HepG2 (cell line): ENCODE data around the gene POFUT1. TPM values are rescaled to one million over a fixed set of nuclear protein-coding genes. Genes with fewer than 3 reads are reported as not detected.
A peak's percentile ranks its signal among the peaks of the same experiment; 100 is the strongest.

Experiments
- ETV5 ChIP-seq: IDR thresholded peaks from 2 replicates; pipeline ENCODE4 v1.6.1; 2018; ENCODE audit warnings: missing biosample characterization, missing genetic modification reagents, inconsistent platforms, borderline replicate concordance
- ETV6 ChIP-seq: sonication (generic); formaldehyde crosslinking; conservative IDR thresholded peaks from 2 replicates; pipeline ENCODE4 v1.4.0; 2020; ENCODE audit warnings: missing genetic modification reagents
- GPN1 ChIP-seq: sonication (generic); formaldehyde crosslinking; IDR thresholded peaks from 2 replicates; pipeline ENCODE4 v1.5.1; 2020; ENCODE audit warnings: missing genetic modification reagents, borderline replicate concordance
- HMG20A ChIP-seq: IDR thresholded peaks from 2 replicates; pipeline ENCODE4 v1.6.1; 2016; ENCODE audit warnings: borderline replicate concordance
- HNRNPL ChIP-seq: fragments of 200-400 bp; formaldehyde crosslinking; IDR thresholded peaks from 2 replicates; pipeline ENCODE4 v1.6.1; 2017; ENCODE audit warnings: mild to moderate bottlenecking, low read depth, low read length
- NPAS2 ChIP-seq: sonication (generic); formaldehyde crosslinking; IDR thresholded peaks from 2 replicates; pipeline ENCODE4 v1.8.0; 2022; ENCODE audit warnings: mild to moderate bottlenecking, missing genetic modification reagents, borderline replicate concordance
- ZNF503 ChIP-seq: sonication (generic); formaldehyde crosslinking; IDR thresholded peaks from 2 replicates; pipeline ENCODE4 v1.4.0; 2020; ENCODE audit warnings: missing genetic modification reagents
- ZNF547 ChIP-seq: sonication (generic); formaldehyde crosslinking; IDR thresholded peaks from 2 replicates; pipeline ENCODE4 v1.5.1; 2020; ENCODE audit warnings: mild to moderate bottlenecking, missing genetic modification reagents
- ZNF557 ChIP-seq: sonication (generic); formaldehyde crosslinking; IDR thresholded peaks from 2 replicates; pipeline ENCODE4 v1.4.0; 2020; ENCODE audit warnings: missing genetic modification reagents
- ZNF83 ChIP-seq: sonication (generic); formaldehyde crosslinking; IDR thresholded peaks from 2 replicates; pipeline ENCODE4 v1.4.0; 2020; ENCODE audit warnings: missing genetic modification reagents, mild to moderate bottlenecking, borderline replicate concordance
- polyA plus RNA-seq, 8 experiments: library from polyadenylated mRNA; depleted of rRNA in 3 of 8; stranded (reverse) in 7 of 8; unstranded in 1 of 8; fragments of >200 nt; fragmentation: Illumina TruSeq in 4 of 8; extraction: Trizol in 4 of 8; gene quantifications; 2 replicates each; pipeline versions ENCODE4 v1.2.1 to v1.2.3, GENCODE V29; 2011 to 2016; ENCODE audit warnings: low read depth in 4 of 8, missing spikeins in 1 of 8, mixed read lengths in 1 of 8; ENCODE audit not compliant: insufficient read depth in 1 of 8
- total RNA-seq, 5 experiments: library from RNA; depleted of rRNA; stranded (reverse); fragments of >200 nt; fragmentation: Illumina TruSeq; extraction: Trizol; gene quantifications; 2 replicates each; pipeline ENCODE4 v1.2.3, GENCODE V29; 2016; ENCODE audit warnings: low read depth in 1 of 5
- TF ChIP-seq, protein P1 (sequence below): sonication (generic); formaldehyde crosslinking; IDR thresholded peaks from 2 replicates; pipeline ENCODE4 v1.8.0; 2022; ENCODE audit warnings: mild to moderate bottlenecking, missing genetic modification reagents, borderline replicate concordance
- TF ChIP-seq, protein P2 (sequence below): IDR thresholded peaks from 2 replicates; pipeline ENCODE4 v1.6.1; 2012; ENCODE audit warnings: inconsistent platforms
- TF ChIP-seq, protein P3 (sequence below): sonication (generic); formaldehyde crosslinking; IDR thresholded peaks from 2 replicates; pipeline ENCODE4 v1.4.0; 2020; ENCODE audit warnings: missing genetic modification reagents

Gene POFUT1
- total and polyA plus RNA-seq, 2 of the 13 experiments (the other 11 are each of a cell fraction or from before 2014, with no cell fraction given), result 35.5 to 58.3 TPM

GRCh38 chr20:32277361-32278198 is 69.9 kb downstream of the POFUT1 start, which contains the start of gene KIF3B (continued):
- TF ChIP-seq, protein P1, sequence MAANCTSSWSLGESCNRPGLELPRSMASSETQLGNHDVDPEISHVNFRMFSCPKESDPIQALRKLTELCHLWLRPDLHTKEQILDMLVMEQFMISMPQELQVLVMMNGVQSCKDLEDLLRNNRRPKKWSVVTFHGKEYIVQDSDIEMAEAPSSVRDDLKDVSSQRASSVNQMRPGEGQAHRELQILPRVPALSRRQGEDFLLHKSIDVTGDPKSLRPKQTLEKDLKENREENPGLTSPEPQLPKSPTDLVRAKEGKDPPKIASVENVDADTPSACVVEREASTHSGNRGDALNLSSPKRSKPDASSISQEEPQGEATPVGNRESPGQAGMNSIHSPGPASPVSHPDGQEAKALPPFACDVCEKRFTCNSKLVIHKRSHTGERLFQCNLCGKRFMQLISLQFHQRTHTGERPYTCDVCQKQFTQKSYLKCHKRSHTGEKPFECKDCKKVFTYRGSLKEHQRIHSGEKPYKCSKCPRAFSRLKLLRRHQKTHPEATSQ (CRISPR knock-in tag), result peak; percentile 82; the same call in 1 of the 2 replicates
- TF ChIP-seq, protein P2, sequence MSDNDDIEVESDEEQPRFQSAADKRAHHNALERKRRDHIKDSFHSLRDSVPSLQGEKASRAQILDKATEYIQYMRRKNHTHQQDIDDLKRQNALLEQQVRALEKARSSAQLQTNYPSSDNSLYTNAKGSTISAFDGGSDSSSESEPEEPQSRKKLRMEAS, result peak; percentile 32; the same call in 1 of the 2 replicates
- TF ChIP-seq NPAS2 (CRISPR knock-in tag), result no peak
- TF ChIP-seq ZNF503 (CRISPR knock-in tag), result 0 out of 2 replicates have a peak, but pooled peaks have one; percentile 30
- TF ChIP-seq HMG20A (CRISPR knock-in tag), result no peak
- no peak for TF ChIP-seq GPN1 (CRISPR knock-in tag)
- TF ChIP-seq ZNF547, result peak; percentile 93; the same call in 1 of the 2 replicates
- peak; percentile 88 for TF ChIP-seq ETV5 (CRISPR knock-in tag)
- no peak for TF ChIP-seq HNRNPL
- peak; percentile 61; the same call in 1 of the 2 replicates for TF ChIP-seq ETV6 (CRISPR knock-in tag)
- TF ChIP-seq, protein P3, sequence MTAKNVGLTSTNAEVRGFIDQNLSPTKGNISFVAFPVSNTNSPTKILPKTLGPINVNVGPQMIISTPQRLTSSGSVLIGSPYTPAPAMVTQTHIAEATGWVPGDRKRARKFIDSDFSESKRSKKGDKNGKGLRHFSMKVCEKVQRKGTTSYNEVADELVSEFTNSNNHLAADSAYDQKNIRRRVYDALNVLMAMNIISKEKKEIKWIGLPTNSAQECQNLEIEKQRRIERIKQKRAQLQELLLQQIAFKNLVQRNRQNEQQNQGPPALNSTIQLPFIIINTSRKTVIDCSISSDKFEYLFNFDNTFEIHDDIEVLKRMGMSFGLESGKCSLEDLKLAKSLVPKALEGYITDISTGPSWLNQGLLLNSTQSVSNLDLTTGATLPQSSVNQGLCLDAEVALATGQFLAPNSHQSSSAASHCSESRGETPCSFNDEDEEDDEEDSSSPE (CRISPR knock-in tag), result no peak
- TF ChIP-seq ZNF83 (CRISPR knock-in tag), result peak; percentile 51; the same call in 1 of the 2 replicates
- TF ChIP-seq ZNF557 (CRISPR knock-in tag), result no peak; the same call in 1 of the 2 replicates
